Stimulated activated CD8-positive, alpha-beta memory T cell treated with anti-CD3 and anti-CD28 coated beads, Interleukin-4, amount 100 ng/mL, for 48 hours (primary cell): ENCODE data around the gene DCK.
"Not testable (repeated sequence)": the region's sequence is repeated elsewhere in the genome, so short reads cannot be mapped to it uniquely, and the experiment has no call there.

Experiments
- DNase-seq: peaks from one replicate; pipeline ENCODE4 v3.0.0-alpha.2; 2020

Gene DCK

DNA sequence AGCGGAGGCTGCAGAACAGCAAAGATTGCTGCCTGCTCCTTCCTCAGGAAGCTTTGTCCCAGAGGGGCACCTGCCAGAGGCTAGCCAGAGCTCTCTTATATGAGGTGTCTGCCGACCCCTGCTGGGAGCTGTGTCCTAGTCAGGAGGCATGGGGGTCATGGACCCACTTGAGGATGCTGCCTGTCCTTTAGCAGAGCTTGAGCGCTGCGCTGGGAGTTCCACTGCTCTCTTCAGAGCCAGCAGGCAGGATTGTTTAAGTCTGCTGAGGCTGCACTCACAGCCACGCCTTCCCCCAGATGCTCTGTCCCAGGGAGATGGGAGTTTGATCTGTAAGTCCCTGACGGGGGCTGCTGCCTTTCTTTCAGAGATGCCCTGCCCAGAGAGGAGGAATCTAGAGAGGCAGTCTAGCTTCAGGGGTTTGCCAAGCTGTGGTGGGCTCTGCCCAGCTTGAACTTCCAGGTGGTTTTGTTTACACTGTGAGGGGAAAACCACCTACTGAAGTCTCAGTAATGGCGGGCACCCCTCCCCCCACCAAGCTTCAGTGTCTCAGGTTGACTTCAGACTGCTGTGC, 10.9 kb downstream of the DCK start:
- peak; percentile 76 for DNase-seq

GRCh38 chr4:71005025-71005424, 11.6 kb downstream of the DCK start:
- not testable (repeated sequence) for DNase-seq

DNA sequence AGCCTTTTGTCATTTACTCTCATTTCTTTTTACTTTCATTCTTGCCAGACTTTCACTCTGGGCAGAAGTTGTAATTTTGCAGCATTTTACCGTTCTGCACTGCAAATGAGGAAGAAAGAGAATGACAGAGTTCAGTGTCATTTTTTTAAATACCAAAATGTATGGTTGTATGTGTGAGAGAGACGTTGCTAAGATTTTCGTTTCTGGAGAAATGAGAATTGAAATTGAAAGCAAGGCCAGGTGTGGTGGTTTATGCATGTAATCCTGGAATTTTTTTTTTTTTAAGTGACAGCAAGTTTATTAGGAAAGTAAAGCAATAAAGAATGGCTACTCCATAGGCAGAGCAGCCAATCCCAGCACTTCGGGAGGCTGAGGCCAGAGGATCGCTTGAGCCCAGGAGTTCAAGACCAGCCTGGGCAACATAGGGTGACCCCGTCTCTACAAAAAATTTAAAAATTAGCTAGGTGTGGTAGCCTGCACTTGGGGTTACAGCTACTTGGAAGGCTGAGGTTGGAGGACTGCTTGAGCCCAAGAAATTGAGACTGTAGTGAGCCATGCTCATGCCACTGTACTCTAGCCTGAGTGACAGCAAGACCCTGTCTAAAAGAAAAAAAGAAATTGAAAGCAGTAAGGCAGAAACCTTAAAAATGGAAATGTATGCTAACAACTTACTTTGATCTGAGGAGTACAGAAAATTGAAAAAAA, 12.9 kb downstream of the DCK start:
- DNase-seq: no peak

DNA sequence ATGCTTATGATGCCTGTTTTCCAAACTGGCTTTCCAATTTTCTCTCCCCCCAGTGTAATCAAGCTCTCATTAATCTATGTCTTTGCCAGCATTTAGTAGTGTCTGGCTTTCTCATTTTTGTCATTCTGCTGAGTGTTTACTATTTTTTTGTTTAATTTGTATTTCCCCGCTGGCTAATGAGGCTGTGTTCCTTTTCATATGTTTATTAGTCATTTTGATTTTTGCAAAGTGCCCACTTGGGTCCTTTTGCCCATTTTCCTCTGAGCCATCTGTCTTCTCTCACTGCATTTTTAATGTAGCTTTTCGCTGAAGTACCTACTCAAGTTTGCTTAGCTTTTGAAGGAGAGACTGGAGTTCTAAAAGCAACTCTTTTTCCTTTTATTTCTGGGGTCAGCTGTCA, 14.7 kb downstream of the DCK start:
- no peak for DNase-seq

GRCh38 chr4:71009086-71009485, 15.6 kb downstream of the DCK start:
- no peak for DNase-seq

GRCh38 chr4:71009890-71010588, 16.6 kb downstream of the DCK start:
- DNase-seq: no peak

GRCh38 chr4:71011451-71011850, 18.0 kb downstream of the DCK start:
- no peak for DNase-seq

DNA sequence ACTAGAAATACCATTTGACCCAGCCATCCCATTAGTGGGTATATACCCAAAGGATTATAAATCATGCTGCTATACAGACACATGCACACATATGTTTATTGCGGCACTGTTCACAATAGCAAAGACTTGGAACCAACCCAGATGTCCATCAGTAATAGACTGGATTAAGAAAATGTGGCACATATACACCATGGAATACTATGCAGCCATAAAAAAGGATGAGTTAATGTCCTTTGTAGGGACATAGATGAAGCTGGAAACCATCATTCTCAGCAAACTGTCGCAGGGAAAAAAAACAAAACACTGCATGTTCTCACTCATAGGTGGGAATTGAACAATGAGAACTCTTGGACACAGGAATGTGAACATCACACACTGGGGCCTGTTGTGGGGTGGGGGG, 23.9 kb downstream of the DCK start:
- not testable (repeated sequence) for DNase-seq

DNA sequence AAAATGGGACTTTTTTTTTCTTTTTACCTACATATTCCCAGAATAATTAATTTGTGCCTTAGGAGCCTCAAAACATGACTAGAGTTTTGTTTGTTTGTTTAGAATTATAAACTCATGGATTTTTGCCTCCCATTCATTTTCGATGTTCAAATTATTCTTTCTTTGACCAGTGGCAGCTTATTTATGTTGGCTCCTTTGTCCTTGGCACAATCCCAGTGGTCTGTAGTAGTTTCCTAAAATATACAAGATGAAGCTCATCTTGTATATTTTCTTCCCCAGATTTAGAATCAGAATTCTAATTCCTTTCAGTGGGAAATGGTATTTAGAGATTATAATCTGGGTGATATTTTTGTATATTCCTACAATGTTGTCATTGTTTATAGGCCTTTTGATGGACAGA, 27.2 kb downstream of the DCK start:
- DNase-seq: no peak

DNA sequence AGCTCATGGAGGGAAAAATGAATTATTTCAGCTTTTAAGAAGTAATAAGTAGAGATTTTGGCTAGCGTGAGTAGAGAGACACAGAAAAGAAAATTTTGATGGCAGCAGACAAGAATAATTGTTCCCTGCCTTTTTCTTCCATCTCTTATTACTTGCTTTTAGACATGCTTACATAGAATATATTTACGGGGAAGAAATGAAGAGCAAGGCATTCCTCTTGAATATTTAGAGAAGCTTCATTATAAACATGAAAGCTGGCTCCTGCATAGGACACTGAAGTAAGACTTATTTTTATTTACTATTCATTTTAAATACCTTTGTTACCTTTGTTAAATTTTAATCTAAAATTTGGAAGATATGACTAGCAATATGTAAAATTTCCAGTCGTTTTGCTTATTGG, 32.2 kb downstream of the DCK start:
- DNase-seq: no peak

GRCh38 chr4:71026086-71026485, 32.6 kb downstream of the DCK start:
- no peak for DNase-seq

- DNase-seq: no peak
Measured at GRCh38 chr4:71027611-71028010, 34.2 kb downstream of the DCK start.

- DNase-seq: no peak
Measured at GRCh38 chr4:71029504-71029903, 36.1 kb downstream of the DCK start.

GRCh38 chr4:71032106-71032505, 38.7 kb downstream of the DCK start:
- not testable (repeated sequence) for DNase-seq

DNA sequence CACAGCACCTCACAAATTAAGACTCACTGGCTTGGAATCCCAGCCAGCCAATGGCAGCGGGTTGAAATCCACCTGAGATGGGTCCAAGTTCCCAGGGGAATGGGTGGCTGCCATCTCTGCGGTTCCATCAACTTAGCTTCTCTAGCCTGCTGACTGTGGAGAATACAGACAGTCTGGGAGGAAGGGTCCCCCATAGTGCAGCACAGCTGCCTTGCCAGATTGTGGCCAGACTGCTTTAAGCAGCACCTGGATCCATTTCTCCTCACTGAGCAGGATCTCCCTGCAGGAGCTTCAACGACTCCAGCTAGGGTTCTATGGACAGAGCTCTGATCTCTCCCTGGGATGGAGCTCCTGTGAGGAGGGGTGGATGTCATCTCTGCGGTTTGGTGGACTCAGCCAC, 51.8 kb downstream of the DCK start:
- no peak for DNase-seq

DNA sequence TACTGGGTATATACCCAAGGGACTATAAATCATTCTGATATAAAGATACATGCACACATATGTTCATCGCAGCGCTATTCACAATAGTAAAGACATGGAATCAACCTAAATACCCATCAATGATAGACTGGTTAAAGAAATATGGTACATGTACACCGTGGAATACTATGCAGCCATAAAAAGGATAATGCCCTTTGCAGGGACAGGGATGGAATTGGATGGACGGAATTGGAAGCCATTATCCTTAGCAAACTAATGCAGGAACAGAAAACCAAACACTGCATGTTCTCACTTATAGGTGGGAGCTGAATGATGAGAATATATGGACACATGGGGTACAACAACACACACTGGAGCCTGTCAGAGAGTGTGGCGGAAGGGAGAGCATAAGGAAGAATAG, 55.9 kb downstream of the DCK start:
- no peak for DNase-seq

DNA sequence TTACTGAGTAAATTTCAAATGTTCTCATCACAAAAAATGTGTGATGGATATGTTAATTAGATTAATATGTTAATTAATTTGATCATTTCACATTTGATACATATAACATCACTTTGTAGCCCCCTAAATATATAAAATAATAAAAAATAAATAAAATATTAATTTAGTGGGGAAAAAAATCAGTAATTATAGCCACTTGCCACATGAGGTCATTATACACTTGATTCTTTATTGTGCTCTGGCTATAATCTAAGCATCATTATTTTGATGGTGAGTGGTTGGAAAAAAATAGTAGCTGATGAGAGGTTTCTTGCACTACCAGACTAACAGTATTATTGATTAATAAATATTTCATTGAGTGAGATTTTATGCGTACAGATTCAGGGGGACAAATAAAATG, 57.4 kb downstream of the DCK start:
- no peak for DNase-seq

DNA sequence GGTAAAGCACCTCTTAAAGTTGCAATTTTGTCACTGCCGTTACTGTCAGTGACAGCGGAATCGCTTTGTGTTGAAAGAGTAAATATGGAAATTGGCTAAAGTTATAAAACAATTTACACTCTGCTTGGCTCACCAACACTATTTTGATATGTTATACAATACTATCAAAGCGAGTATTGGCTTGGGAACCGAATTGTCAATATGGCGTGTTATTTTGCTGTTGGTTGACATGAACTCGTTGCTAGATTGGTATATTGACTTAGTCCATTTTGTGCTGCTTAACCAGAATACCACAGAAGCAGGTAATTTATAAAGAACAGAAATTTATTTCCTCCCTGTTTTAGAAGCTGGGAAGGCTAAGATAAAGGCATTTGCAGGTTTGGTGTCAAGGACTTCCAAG, 58.6 kb downstream of the DCK start:
- DNase-seq: no peak

DNA sequence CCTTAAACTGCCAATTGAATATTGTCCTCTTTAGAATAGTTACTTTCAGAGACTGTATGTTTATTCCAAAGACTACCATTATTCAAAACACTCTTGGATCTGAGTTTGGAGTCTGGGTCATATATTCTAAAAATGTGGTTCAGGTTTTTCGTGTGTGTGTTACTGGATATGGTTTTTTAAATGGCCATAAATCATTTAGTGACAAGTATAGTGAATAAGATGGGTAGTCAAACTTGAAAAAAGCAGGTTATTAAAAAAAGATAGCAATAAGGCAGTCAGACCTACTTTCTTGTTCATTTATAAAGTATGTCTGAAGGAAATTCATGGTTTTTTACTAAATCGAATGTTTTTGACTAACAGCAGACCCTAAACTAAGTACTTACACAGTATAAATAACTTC, 59.3 kb downstream of the DCK start:
- DNase-seq: no peak

DNA sequence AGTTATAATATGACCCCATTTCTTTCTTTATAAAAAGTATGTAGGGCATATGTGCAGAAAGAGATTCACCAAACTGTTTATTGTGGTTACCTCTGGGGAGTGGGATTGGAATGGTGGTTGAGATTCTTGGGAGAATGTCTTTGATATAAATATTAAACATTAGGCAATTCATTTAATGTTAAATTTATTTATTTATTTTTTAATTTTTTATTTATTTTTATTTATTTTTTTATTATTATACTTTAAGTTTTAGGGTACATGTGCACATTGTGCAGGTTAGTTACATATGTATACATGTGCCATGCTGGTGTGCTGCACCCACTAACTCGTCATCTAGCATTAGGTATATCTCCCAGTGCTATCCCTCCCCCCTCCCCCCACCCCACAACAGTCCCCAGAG, 60.2 kb downstream of the DCK start:
- not testable (repeated sequence) for DNase-seq

GRCh38 chr4:71059573-71059972, 66.1 kb downstream of the DCK start:
- DNase-seq: not testable (repeated sequence)

DNA sequence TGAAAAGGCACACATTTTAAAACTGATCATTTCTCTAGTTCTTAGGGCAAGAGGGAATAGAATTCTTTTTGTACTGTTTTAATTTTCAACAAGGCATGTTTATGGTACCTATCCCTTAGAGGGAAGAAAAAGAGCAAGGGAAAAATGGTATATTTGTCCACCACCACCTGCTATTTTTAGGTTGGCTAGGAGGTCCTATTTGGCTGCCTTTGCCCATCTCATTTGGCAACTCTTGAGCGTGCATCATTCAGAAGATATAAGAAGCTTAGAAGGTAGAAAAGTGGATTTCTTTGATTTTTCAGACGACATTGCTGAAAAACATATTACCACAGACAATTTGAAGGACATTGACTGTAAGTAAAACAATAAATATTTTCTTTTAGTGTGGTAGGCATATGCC, 69.0 kb downstream of the DCK start:
- DNase-seq: no peak

DNA sequence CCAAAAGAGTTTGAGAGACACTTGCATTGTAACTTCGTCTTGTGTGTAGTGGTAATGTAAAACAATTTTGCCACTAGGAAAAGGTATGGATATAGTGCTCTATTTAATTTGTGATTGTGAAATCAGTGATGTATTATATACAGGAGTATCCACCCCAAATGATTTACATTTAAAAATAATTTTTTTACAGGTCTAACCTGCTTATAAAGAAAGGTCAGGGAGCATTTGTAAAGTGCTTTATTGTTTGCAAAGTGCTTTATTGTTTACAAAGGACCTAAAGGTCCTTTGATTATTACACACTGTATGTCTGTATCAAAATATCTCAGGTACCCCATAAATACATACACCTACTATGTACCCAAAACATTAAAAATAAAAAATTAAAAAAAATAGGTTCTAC, 70.3 kb downstream of the DCK start:
- no peak for DNase-seq

DNA sequence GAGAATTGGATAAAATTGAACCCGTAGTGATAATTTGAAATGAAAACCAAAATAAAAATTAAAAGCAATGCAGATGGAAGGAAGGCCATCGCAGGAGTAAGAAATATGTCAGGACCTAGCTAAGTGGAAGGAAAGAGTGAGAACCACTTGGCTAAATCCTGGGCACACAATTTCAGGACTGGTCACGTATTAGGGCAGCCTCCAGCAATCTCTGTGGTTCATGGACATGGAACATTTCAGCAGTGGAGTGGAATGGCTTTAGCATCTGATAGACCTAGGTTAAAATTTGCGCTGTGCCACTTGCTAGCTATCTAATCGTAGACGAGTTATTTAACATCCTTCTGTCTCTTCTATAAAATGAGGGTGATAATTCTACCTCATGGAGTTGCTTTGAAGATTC, 71.1 kb downstream of the DCK start:
- no peak for DNase-seq
